ENCODE results near the gene AXIN1.

The AXIN1 gene

DNA sequence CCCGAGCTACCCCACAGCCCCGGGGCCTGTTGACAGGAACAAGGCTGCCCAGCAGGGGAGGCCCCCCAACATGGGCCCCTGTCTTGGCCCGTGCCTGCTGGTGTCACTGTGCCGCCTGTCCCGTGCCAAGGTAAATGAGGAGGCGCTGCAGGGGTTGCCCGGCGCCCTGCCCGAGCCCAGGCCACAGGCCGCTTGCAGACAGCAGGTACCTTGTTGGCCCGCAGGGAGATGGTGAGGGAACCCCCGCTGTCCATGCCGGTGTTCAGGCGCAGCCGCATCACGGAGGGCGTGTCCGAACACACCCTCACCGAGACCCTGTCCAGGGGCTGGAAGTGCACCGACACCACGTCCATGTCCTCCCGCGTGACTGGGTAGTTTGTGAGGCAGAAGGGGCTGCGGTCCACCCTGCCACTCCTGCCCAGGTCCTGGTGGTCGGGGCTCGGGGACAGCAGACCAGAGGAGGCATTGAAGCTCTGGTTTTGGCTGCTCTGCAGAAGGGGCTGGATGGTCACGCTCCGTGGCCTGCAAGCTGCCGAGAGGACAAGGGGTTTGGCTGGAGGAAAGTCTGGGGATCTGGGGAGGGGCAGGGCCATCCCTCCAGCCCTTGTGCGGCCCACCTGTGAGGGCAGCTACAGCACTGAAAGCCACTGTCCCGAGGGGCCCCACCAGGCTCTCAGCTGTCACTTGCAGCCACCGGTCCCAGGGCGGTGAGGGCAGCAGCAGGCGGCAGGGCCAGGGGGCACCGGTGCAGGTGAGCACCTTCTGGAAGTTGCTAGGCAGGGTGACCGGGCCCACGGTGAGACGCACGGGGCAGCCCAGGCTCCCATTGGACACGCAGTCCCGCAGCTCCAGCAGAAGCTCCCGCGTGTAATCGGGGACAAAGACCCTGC lies 23.6 kb upstream of the AXIN1 start:
- Histone ChIP-seq H3K9ac (ENCODE audit: low read depth in 1 of 2, low read length in 2 of 2) (no peak overlapping the region), H3K36me3 (ENCODE audit: control insufficient read depth in 2 of 2, insufficient read depth in 2 of 2, low read length in 2 of 2) (peaks cover 32 to 50% of the 10 kb centered on the region in 2 donors), H3K27ac (ENCODE audit: low read depth in 2 of 2, low read length in 2 of 2) (no peak overlapping the region), H3K4me1 (ENCODE audit: control insufficient read depth in 2 of 2, insufficient read depth in 2 of 2, low read length in 2 of 2) (peaks cover 17 to 22% of the 10 kb centered on the region in 2 donors), H3K9me3 (ENCODE audit: control insufficient read depth in 2 of 2, low read length in 2 of 2) (no peaks in the 10 kb centered on the region), H3K4me3 (ENCODE audit: low read length in 2 of 2) (no peak overlapping the region), H3K27me3 (ENCODE audit: control insufficient read depth in 2 of 2, insufficient read depth in 2 of 2, low read length in 2 of 2) (no peaks in the 10 kb centered on the region)

DNA sequence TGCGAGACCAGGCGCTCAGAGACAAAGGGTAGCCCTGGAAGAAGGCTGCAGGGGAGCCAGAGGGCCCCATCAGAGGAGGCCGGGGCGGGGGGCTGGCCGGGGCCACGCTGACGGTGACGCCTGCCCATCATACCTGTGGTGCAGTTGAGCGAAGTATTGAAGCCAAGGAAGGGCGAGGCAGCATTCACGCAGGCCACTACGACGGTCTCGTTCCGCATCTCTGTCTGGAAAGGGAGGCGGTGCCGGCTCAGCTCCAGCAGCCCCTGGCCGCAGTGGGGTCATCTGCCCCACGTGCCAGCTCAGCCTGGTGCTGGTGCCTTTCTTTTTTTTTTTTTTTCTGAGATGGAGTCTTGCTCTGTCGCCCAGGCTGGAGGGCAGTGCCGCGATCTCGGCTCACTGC lies 22.7 kb upstream of the AXIN1 start:
- no peaks in the 10 kb centered on the region for H3K9me3 ChIP-seq (ENCODE audit: control insufficient read depth in 2 of 2, low read length in 2 of 2)
- H3K9ac ChIP-seq (ENCODE audit: low read depth in 1 of 2, low read length in 2 of 2), result no peak overlapping the region
- peaks cover 16 to 21% of the 10 kb centered on the region in 2 donors for H3K4me1 ChIP-seq (ENCODE audit: control insufficient read depth in 2 of 2, insufficient read depth in 2 of 2, low read length in 2 of 2)
- no peak overlapping the region for H3K4me3 ChIP-seq (ENCODE audit: low read length in 2 of 2)
- H3K27ac ChIP-seq (ENCODE audit: low read depth in 2 of 2, low read length in 2 of 2), result no peak overlapping the region
- H3K36me3 ChIP-seq (ENCODE audit: control insufficient read depth in 2 of 2, insufficient read depth in 2 of 2, low read length in 2 of 2), result peaks cover 32 to 50% of the 10 kb centered on the region in 2 donors
- H3K27me3 ChIP-seq (ENCODE audit: control insufficient read depth in 2 of 2, insufficient read depth in 2 of 2, low read length in 2 of 2), result no peaks in the 10 kb centered on the region

DNA sequence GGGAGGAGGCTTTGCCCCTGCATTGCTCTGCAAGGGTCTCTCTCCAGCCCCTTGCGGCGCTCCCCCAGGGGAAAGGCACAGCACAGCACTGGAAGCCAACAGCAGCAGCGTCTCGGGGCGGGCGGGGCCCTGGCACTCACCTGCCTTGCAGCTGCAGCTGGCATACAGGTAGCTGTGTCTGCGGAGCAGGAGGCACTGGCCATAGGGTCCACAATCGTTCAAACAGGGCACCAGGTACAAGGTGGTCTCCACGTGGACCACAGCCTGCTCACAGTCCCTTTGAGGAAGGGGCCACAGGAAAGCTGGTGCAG lies 22.0 kb upstream of the AXIN1 start:
- peaks cover 32 to 50% of the 10 kb centered on the region in 2 donors for H3K36me3 ChIP-seq (ENCODE audit: control insufficient read depth in 2 of 2, insufficient read depth in 2 of 2, low read length in 2 of 2)
- no peaks in the 10 kb centered on the region for H3K27me3 ChIP-seq (ENCODE audit: control insufficient read depth in 2 of 2, insufficient read depth in 2 of 2, low read length in 2 of 2)
- H3K27ac ChIP-seq (ENCODE audit: low read depth in 2 of 2, low read length in 2 of 2), result no peak overlapping the region
- H3K4me3 ChIP-seq (ENCODE audit: low read length in 2 of 2), result no peak overlapping the region
- no peak overlapping the region for H3K9ac ChIP-seq (ENCODE audit: low read depth in 1 of 2, low read length in 2 of 2)
- H3K4me1 ChIP-seq (ENCODE audit: control insufficient read depth in 2 of 2, insufficient read depth in 2 of 2, low read length in 2 of 2), result peaks cover 14 to 15% of the 10 kb centered on the region in 2 donors
- H3K9me3 ChIP-seq (ENCODE audit: control insufficient read depth in 2 of 2, low read length in 2 of 2), result no peaks in the 10 kb centered on the region

DNA sequence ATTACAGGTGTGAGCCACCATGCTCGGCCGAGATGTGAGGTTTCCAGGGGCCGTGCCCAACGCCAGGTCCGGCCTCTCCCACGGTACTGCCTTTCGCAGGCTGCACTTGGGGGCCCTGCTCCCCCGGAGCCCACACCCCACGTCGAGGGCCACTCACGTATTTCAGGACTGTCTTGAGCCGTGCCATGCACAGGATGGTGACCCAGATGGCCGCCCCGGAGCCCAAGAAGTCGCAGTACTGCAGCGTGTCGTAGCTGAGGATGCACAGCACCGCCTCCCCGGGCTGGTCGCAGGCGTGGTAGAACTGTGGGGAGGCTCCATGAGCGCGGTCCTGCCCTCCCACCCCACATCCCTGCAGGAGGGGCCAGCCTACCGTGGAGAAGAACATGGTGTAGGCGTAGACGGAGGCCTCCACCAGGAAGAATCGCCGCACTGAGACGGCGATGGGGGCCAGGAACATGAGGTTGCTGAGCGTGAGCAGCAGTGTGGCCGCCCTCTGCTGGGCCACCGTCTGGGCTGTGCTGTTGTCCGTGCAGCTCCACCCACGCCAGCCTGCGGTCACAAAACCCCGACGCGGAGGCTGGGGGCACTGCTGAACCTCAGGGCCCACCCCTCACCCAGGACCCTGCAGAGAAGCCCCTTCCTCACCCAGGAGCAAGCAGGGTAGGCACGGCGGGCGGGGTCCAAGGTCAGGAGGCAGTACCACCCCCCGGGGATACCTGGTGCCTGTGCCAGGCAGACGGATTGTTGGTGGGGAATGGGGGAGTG lies 21.5 kb upstream of the AXIN1 start:
- H3K9ac ChIP-seq (ENCODE audit: low read depth in 1 of 2, low read length in 2 of 2), result no peak overlapping the region
- no peaks in the 10 kb centered on the region for H3K9me3 ChIP-seq (ENCODE audit: control insufficient read depth in 2 of 2, low read length in 2 of 2)
- no peak overlapping the region for H3K4me3 ChIP-seq (ENCODE audit: low read length in 2 of 2)
- no peaks in the 10 kb centered on the region for H3K27me3 ChIP-seq (ENCODE audit: control insufficient read depth in 2 of 2, insufficient read depth in 2 of 2, low read length in 2 of 2)
- H3K27ac ChIP-seq (ENCODE audit: low read depth in 2 of 2, low read length in 2 of 2), result no peak overlapping the region
- H3K4me1 ChIP-seq (ENCODE audit: control insufficient read depth in 2 of 2, insufficient read depth in 2 of 2, low read length in 2 of 2), result peaks cover 10 to 11% of the 10 kb centered on the region in 2 donors
- peaks cover 32 to 50% of the 10 kb centered on the region in 2 donors for H3K36me3 ChIP-seq (ENCODE audit: control insufficient read depth in 2 of 2, insufficient read depth in 2 of 2, low read length in 2 of 2)

DNA sequence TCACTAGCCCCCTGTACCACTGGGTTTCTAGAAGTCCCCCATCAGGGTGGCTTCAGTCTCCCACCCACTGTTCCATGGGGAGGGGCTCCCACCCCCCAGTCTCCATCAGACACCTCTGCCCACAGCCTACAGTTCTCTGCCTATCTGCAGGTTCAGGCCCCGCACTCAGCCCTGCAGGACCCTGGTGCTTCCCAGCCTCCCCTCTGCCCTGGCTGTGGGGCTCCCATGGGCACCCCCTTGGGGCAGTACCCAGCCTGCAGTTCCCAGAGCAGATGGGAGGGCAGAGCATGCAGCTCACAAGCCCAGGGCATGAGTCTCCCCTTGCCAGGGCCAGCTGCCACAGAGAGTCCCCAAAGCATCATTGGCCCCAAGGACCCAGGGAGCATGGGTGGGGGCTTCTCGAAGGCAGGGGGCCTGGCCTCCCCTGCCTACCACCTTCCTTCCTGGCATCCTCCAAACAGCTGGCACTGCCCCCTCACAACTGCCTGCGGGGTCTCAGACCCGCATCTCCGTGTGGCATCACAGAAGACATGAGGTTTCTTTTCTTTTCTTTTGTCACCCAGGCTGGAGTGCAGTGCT lies 20.6 kb upstream of the AXIN1 start:
- peaks cover 39 to 51% of the 10 kb centered on the region in 2 donors for H3K36me3 ChIP-seq (ENCODE audit: control insufficient read depth in 2 of 2, insufficient read depth in 2 of 2, low read length in 2 of 2)
- no peaks in the 10 kb centered on the region for H3K27me3 ChIP-seq (ENCODE audit: control insufficient read depth in 2 of 2, insufficient read depth in 2 of 2, low read length in 2 of 2)
- H3K4me1 ChIP-seq (ENCODE audit: control insufficient read depth in 2 of 2, insufficient read depth in 2 of 2, low read length in 2 of 2), result peaks cover 5 to 6% of the 10 kb centered on the region in 2 donors
- no peak overlapping the region for H3K4me3 ChIP-seq (ENCODE audit: low read length in 2 of 2)
- H3K9me3 ChIP-seq (ENCODE audit: control insufficient read depth in 2 of 2, low read length in 2 of 2), result no peaks in the 10 kb centered on the region
- no peak overlapping the region for H3K9ac ChIP-seq (ENCODE audit: low read depth in 1 of 2, low read length in 2 of 2)
- no peak overlapping the region for H3K27ac ChIP-seq (ENCODE audit: low read depth in 2 of 2, low read length in 2 of 2)

DNA sequence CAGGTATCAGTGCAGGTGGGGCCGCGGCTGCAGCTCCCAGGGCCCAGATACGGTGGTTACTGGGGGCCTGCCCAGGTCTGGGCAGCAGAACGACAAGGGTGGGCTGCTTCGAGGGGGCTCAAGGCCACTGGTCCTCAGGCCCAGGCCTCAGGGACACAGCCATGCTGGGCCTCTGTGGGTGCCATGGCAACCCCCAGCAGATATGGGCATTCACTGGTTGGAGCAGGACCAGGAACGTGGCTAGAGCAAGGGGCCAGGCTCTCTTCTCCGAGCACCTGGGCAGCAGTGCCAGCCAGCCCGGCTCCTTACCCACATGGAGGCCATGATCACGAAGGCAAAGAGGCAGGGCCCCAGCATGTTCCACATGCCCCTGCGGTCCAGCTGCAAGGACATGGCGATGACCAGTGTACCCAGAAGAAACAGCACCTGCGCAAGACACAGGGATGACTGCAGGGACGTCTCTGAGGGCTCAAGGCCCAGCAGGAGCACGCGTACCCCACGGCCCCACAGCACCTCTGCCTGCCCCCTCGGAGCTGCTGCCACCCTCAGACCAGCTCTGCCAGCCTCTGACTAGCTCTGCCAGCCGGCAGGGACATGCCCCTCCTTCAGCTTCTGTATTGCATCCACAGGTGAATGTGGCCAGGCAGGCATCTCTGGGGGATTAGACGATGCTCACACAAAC lies 19.9 kb upstream of the AXIN1 start:
- H3K9ac ChIP-seq (ENCODE audit: low read depth in 1 of 2, low read length in 2 of 2), result no peak overlapping the region
- no peaks in the 10 kb centered on the region for H3K27me3 ChIP-seq (ENCODE audit: control insufficient read depth in 2 of 2, insufficient read depth in 2 of 2, low read length in 2 of 2)
- H3K4me3 ChIP-seq (ENCODE audit: low read length in 2 of 2), result no peak overlapping the region
- H3K9me3 ChIP-seq (ENCODE audit: control insufficient read depth in 2 of 2, low read length in 2 of 2), result no peaks in the 10 kb centered on the region
- H3K4me1 ChIP-seq (ENCODE audit: control insufficient read depth in 2 of 2, insufficient read depth in 2 of 2, low read length in 2 of 2), result peaks cover 5 to 6% of the 10 kb centered on the region in 2 donors
- H3K36me3 ChIP-seq (ENCODE audit: control insufficient read depth in 2 of 2, insufficient read depth in 2 of 2, low read length in 2 of 2), result peaks cover 45 to 52% of the 10 kb centered on the region in 2 donors
- H3K27ac ChIP-seq (ENCODE audit: low read depth in 2 of 2, low read length in 2 of 2), result no peak overlapping the region

DNA sequence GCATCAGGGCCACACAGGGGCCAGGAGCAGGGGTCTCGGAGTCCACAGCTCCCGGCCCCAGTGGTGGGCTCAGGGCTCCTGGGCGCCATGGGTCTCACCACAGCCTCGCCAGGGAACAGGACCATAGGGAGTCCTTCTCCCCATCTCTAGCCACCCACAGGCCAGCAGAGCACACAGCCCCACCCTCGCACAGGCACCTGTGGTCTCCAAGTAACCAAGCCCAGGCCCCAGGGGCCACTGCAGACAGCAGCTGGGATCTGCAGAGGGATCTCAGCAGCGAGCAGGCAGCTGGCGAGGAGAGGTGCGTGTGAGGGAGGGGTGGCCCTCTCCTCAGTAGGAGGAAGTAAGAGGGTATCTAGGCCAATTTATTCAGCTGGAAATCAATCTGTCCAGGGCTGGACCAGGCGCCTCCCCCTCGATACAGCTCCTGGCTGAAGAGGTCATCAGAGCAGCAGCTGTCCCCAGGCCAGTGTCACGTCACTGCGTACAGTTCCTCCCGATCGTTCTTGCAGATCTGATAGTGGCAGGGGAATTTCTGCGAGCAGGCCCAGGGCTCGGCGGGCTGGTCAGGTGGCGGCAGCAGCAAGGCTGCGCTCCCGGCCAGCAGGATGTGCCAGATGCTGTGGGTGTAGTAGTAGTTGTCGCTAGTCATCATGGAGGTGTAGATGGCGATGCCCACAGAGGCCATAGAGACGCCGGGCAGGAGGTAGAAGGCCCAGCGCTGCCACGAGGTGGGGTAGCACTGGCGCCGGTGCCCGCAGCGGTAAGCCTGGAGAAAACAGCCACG lies 19.2 kb upstream of the AXIN1 start:
- peaks cover 5 to 6% of the 10 kb centered on the region in 2 donors for H3K4me1 ChIP-seq (ENCODE audit: control insufficient read depth in 2 of 2, insufficient read depth in 2 of 2, low read length in 2 of 2)
- H3K9me3 ChIP-seq (ENCODE audit: control insufficient read depth in 2 of 2, low read length in 2 of 2), result no peaks in the 10 kb centered on the region
- H3K9ac ChIP-seq (ENCODE audit: low read depth in 1 of 2, low read length in 2 of 2), result no peak overlapping the region
- H3K27me3 ChIP-seq (ENCODE audit: control insufficient read depth in 2 of 2, insufficient read depth in 2 of 2, low read length in 2 of 2), result no peaks in the 10 kb centered on the region
- H3K27ac ChIP-seq (ENCODE audit: low read depth in 2 of 2, low read length in 2 of 2), result no peak overlapping the region
- peaks cover 48% of the 10 kb centered on the region in 2 donors for H3K36me3 ChIP-seq (ENCODE audit: control insufficient read depth in 2 of 2, insufficient read depth in 2 of 2, low read length in 2 of 2)
- H3K4me3 ChIP-seq (ENCODE audit: low read length in 2 of 2), result no peak overlapping the region

DNA sequence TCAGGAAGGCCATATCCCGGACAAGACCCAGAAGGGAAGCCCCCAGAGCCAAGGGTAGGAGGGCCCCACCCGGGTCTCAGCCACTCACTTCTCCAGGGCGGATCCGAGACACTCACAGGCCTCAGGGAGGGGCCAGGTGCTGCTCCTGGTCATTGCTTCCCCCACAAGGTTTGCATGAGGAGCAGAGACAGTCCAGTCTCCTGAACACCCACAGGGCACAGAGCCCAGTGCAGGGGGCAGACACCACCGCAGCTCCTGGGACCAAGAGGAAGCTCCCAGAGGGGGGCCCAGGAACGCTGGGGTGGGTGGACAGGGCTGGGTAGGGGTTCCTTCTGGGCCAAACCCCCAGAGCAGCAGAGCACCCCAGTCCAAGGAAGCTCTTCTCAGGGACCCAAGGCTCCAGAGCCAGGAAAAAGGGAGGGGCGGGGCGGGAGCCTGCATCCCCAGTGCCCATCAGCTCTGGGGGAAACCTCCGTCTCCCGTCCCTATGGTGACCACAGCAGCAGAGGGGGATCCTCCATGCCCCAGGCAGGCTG lies 18.5 kb upstream of the AXIN1 start:
- H3K4me1 ChIP-seq (ENCODE audit: control insufficient read depth in 2 of 2, insufficient read depth in 2 of 2, low read length in 2 of 2), result peaks cover 5 to 6% of the 10 kb centered on the region in 2 donors

DNA sequence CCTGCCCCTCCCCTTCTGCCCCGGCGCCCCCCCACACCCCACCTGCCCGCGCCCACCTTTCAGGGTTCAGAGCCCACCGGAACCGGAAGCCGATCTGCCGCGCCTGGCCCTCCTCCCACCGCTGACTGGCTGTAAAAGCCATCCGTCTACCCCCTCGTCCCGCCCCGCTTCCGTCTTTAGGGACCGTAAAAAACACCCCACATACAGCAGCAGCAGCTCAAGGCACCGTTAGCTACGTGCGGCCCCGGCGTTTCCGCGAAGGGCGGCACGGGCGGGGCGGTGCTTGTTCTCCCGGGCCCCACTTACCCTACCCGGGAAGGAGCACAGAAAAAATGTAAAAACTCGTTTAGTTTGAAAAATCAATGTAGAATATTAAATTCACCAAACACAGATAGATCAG lies 17.9 kb upstream of the AXIN1 start, which contains the start of gene MRPL28:
Gene MRPL28 (minus strand): TSS at position 96 of the 400 bp plus-strand sequence. CDS start 320 bp downstream, outside the sequence.
- Histone ChIP-seq H3K4me1 (ENCODE audit: control insufficient read depth in 2 of 2, insufficient read depth in 2 of 2, low read length in 2 of 2) (peaks cover 5 to 6% of the 10 kb centered on the region in 2 donors), H3K27ac (ENCODE audit: low read depth in 2 of 2, low read length in 2 of 2) (peak within 1 kb of the TSS; percentile 29 to 51), H3K9ac (ENCODE audit: low read depth in 1 of 2, low read length in 2 of 2) (peak within 1 kb of the TSS; percentile 5 to 40), H3K4me3 (ENCODE audit: low read length in 2 of 2) (peak within 1 kb of the TSS; percentile 27 to 41), H3K9me3 (ENCODE audit: control insufficient read depth in 2 of 2, low read length in 2 of 2) (no peaks in the 10 kb centered on the region), H3K36me3 (ENCODE audit: control insufficient read depth in 2 of 2, insufficient read depth in 2 of 2, low read length in 2 of 2) (peaks cover 40 to 44% of the 10 kb centered on the region in 2 donors), H3K27me3 (ENCODE audit: control insufficient read depth in 2 of 2, insufficient read depth in 2 of 2, low read length in 2 of 2) (no peaks in the 10 kb centered on the region)

More for the DNA sequence above, 18.5 kb upstream of the AXIN1 start:
- Histone ChIP-seq H3K36me3 (ENCODE audit: control insufficient read depth in 2 of 2, insufficient read depth in 2 of 2, low read length in 2 of 2) (peaks cover 45% of the 10 kb centered on the region in 2 donors), H3K4me3 (ENCODE audit: low read length in 2 of 2) (peak overlapping the region in 1 of 2 donors; percentile 27), H3K27ac (ENCODE audit: low read depth in 2 of 2, low read length in 2 of 2) (peak overlapping the region; percentile 29 to 51), H3K9me3 (ENCODE audit: control insufficient read depth in 2 of 2, low read length in 2 of 2) (no peaks in the 10 kb centered on the region), H3K27me3 (ENCODE audit: control insufficient read depth in 2 of 2, insufficient read depth in 2 of 2, low read length in 2 of 2) (no peaks in the 10 kb centered on the region), H3K9ac (ENCODE audit: low read depth in 1 of 2, low read length in 2 of 2) (peak overlapping the region in 1 of 2 donors; percentile 40)
